A673 (cell line): ENCODE measurements around the gene DNAH8. TPM values are rescaled to one million over a fixed set of nuclear protein-coding genes. Genes with fewer than 3 reads are reported as not detected.

Experiments used
- BruUV-seq: library from RNA; stranded (reverse); fragments of 400-500 nt; replicated peaks from 2 replicates; lab custom pipeline; 2021; lab: Mats Ljungman, UMichigan
- CTCF ChIA-PET: fragments of 300-600 bp; sonication (Branson Sonifier 250); formaldehyde crosslinking; loops from one replicate; lab custom pipeline; 2022; ENCODE audit warnings: antibody characterized with exemption; lab: Charles Lee
- POLR2A ChIA-PET: fragments of 300-600 bp; sonication (Branson Sonifier 250); formaldehyde crosslinking; loops from one replicate; lab custom pipeline; 2022; ENCODE audit warnings: antibody characterized with exemption; ENCODE audit not compliant: low non-redundant PET; lab: Charles Lee
- DNase-seq: peaks from one replicate; pipeline ENCODE4 v3.0.0-alpha.2; 2015; ENCODE audit warnings: low spot score
- H3K27ac ChIP-seq: fragments of 200-600 bp; sonication (generic); 2 replicates; pipeline ENCODE4 v1.5.1; 2016; ENCODE audit warnings: mixed run types, low read depth, mild to moderate bottlenecking, mixed read lengths, antibody characterized with exemption, low read length; ENCODE audit not compliant: poor library complexity, severe bottlenecking
- H3K27me3 ChIP-seq: fragments of 200-600 bp; sonication (generic); replicated peaks from 2 replicates; pipeline ENCODE4 v1.6.1; 2017; ENCODE audit warnings: mixed run types, low read depth, mild to moderate bottlenecking, mixed read lengths, antibody characterized with exemption, low read length; ENCODE audit not compliant: insufficient read depth, poor library complexity
- H3K36me3 ChIP-seq: fragments of 200-600 bp; sonication (generic); 2 replicates; pipeline ENCODE4 v1.6.1; 2016; ENCODE audit warnings: mixed run types, mild to moderate bottlenecking, mixed read lengths, antibody characterized with exemption, low read length; ENCODE audit not compliant: insufficient read depth, poor library complexity, severe bottlenecking
- H3K4me1 ChIP-seq: fragments of 200-600 bp; sonication (generic); 2 replicates; pipeline ENCODE4 v1.6.1; 2017; ENCODE audit warnings: mixed run types, mild to moderate bottlenecking, mixed read lengths, antibody characterized with exemption, low read length; ENCODE audit not compliant: insufficient read depth, poor library complexity, severe bottlenecking
- H3K4me3 ChIP-seq: fragments of 200-600 bp; sonication (generic); 2 replicates; pipeline ENCODE4 v1.5.1; 2016; ENCODE audit warnings: low read depth, mixed run types, mild to moderate bottlenecking, mixed read lengths, low read length; ENCODE audit not compliant: poor library complexity, severe bottlenecking
- H3K9me3 ChIP-seq: fragments of 200-600 bp; sonication (generic); 2 replicates; pipeline ENCODE4 v1.6.1; 2016; ENCODE audit warnings: mixed run types, low read depth, mild to moderate bottlenecking, mixed read lengths, antibody characterized with exemption, low read length; ENCODE audit not compliant: poor library complexity, severe bottlenecking
- EZH2 ChIP-seq: fragments of 200-600 bp; sonication (generic); IDR thresholded peaks from 2 replicates; pipeline ENCODE4 v1.6.1; 2017; ENCODE audit warnings: borderline replicate concordance, low read depth, mild to moderate bottlenecking, mixed read lengths, antibody characterized with exemption, low read length; ENCODE audit not compliant: poor library complexity, severe bottlenecking
- intact Hi-C: fragments of 100-400 bp; cut with micrococcal nuclease; formaldehyde crosslinking; loops from one replicate; pipeline ENCODE4 v1.10.0; 2022; ENCODE audit not compliant: unreplicated experiment
- total RNA-seq: library from RNA; stranded (reverse); gene quantifications from 2 replicates; pipeline ENCODE4 v1.2.3, GENCODE V29; 2021
- TF ChIP-seq, protein P1 (sequence below): fragments of 300-800, 200-600 bp; sonication (generic); conservative IDR thresholded peaks from 2 replicates; pipeline ENCODE4 v1.5.1; 2017; ENCODE audit warnings: low read depth, mild to moderate bottlenecking, antibody characterized with exemption, low read length, moderate library complexity, mixed read lengths

Gene DNAH8
- total RNA-seq, 1 experiment from 2014 or later: not detected

DNA sequence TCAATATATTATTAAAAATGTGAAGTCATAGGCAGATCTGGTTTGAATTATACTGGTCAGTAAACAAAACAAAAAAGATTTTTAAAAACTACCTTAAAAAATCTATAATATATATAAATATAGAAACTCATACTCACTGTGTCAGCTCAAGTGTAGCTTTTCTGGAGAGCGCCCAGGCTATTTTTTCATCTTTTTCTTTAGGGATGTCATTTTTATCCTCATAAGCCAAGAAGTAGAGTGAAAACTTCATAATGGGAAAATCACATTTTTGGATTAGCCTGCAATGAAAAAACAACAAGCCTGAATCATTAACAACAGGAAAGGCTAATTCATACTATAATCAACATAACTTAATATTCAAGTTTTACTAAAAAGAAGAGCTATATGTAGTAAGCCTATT is 30.9 kb upstream of the DNAH8 start:
- Histone ChIP-seq H3K27ac (no peak overlapping the region), H3K36me3 (peaks cover 39% of the 10 kb centered on the region), H3K27me3 (no peaks in the 10 kb centered on the region), H3K4me1 (peaks cover 6% of the 10 kb centered on the region), H3K4me3 (no peak overlapping the region), H3K9me3 (no peaks in the 10 kb centered on the region)
- TF ChIP-seq, protein P1, sequence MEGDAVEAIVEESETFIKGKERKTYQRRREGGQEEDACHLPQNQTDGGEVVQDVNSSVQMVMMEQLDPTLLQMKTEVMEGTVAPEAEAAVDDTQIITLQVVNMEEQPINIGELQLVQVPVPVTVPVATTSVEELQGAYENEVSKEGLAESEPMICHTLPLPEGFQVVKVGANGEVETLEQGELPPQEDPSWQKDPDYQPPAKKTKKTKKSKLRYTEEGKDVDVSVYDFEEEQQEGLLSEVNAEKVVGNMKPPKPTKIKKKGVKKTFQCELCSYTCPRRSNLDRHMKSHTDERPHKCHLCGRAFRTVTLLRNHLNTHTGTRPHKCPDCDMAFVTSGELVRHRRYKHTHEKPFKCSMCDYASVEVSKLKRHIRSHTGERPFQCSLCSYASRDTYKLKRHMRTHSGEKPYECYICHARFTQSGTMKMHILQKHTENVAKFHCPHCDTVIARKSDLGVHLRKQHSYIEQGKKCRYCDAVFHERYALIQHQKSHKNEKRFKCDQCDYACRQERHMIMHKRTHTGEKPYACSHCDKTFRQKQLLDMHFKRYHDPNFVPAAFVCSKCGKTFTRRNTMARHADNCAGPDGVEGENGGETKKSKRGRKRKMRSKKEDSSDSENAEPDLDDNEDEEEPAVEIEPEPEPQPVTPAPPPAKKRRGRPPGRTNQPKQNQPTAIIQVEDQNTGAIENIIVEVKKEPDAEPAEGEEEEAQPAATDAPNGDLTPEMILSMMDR: no peak
- no peak for TF ChIP-seq EZH2
- POLR2A ChIA-PET: interaction anchor here (0.6 kb wide), 1 partner anchor 50 kb away, joined by 3 read pairs; no protein-coding TSS in a partner anchor
- DNase-seq: no peak
- CTCF ChIA-PET: no interaction called here
- intact Hi-C loops: no loop called here
- BruUV-seq: no TSS peak

DNA sequence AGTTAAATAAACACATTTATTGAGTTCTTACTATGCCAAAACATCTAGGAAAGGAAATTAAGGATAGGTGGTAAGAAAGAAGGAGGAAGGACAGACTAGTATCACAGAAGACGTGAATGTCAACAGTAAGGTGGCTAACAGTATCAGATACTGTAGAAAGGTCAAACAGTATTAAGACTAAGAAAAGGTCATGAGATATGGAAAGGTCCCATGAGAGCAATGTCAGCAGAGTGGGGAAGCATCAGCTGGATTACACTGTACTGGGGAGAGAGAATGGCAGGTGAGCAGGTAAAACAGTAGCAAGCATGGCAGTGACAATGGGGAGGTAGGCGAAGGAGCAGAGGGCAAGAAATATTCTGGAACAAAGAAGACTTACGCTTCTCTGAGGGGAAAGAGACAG is 30.2 kb upstream of the DNAH8 start:
- DNase-seq: no peak
- ChIA-PET POLR2A (interaction anchor here (0.6 kb wide), 1 partner anchor 50 kb away, joined by 3 read pairs; no protein-coding TSS in a partner anchor), CTCF (no interaction called here)
- intact Hi-C loops: no loop called here
- Histone ChIP-seq H3K27me3 (no peaks in the 10 kb centered on the region), H3K4me3 (no peak overlapping the region), H3K36me3 (peaks cover 37% of the 10 kb centered on the region), H3K9me3 (no peaks in the 10 kb centered on the region), H3K4me1 (peaks cover 6% of the 10 kb centered on the region), H3K27ac (no peak overlapping the region)
- no peak for TF ChIP-seq EZH2
- TF ChIP-seq, protein P1: no peak
- no TSS peak for BruUV-seq

DNA sequence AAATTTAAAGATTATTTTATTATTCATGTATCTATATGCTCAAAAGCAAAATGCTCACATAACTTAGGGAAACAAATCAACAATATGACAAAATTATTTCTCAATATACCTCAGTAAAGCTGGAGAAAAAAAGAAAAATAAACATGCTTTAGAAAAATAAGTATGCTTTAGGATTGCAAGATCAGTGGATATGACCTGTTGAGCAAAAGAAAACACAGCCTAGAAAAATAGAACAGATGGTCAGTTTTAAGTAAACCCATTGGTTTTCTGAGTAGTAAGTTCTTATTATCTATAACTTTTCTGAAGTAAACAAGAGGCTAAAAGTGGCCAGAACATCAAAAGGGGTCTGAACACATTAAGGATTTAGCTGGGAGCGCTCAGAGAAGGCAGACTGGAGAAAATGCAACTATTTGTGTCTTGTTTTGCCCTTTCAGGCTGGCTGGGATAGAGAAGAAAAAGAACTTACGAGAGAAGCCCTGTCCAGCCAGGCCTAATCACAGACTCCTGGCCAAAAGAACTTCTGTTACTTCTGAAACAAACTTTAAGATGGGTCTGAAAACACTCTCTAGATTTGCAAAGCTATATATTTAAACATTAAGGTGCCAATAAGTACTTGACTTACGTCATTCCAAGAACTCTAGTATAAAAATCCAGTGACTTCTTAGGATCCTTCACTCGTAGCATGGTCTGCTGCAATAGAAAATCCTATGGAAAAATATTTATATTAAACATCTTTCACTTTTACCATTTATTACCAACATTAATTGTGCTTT is 28.7 kb upstream of the DNAH8 start:
- Histone ChIP-seq H3K27me3 (no peaks in the 10 kb centered on the region), H3K36me3 (peaks cover 32% of the 10 kb centered on the region), H3K9me3 (no peaks in the 10 kb centered on the region), H3K4me3 (no peak overlapping the region), H3K27ac (peak overlapping the region; percentile 18), H3K4me1 (peaks cover 6% of the 10 kb centered on the region)
- no TSS peak for BruUV-seq
- intact Hi-C loops: no loop called here
- no peak for DNase-seq
- POLR2A ChIA-PET: no interaction called here
- CTCF ChIA-PET: no interaction called here
- no peak for TF ChIP-seq EZH2
- TF ChIP-seq, protein P1: no peak
